GM19043 (cell line): ENCODE measurements around the gene NR2C2AP.
"Not testable (repeated sequence)": the region's sequence is repeated elsewhere in the genome, so short reads cannot be mapped to it uniquely, and the experiment has no call there.

Experiments used
- ATAC-seq: cut with Tn5 transposase; IDR thresholded peaks from one replicate; pipeline ENCODE4 v1.9.1; 2021; ENCODE audit warnings: low read depth; ENCODE audit not compliant: unreplicated experiment

The NR2C2AP gene

GRCh38 chr19:19203012-19203856 is at the start of gene NR2C2AP:
TSS of gene NR2C2AP (minus strand) at chr19:19203414. CDS start at chr19:19203060, 354 bp downstream.
- ATAC-seq = no peak

- ATAC-seq = no peak
Measured at GRCh38 chr19:19250196-19250801, 47.1 kb upstream of the NR2C2AP start.

GRCh38 chr19:19240476-19240875 is 37.3 kb upstream of the NR2C2AP start:
- no peak for ATAC-seq

- ATAC-seq = no peak
Measured at GRCh38 chr19:19239675-19240074, 36.5 kb upstream of the NR2C2AP start.

- no peak for ATAC-seq
Measured at GRCh38 chr19:19238126-19238894, 35.1 kb upstream of the NR2C2AP start.

- ATAC-seq = no peak
Measured at GRCh38 chr19:19236173-19236572, 33.0 kb upstream of the NR2C2AP start.

- no peak for ATAC-seq
Measured at GRCh38 chr19:19234220-19234816, 31.1 kb upstream of the NR2C2AP start.

- no peak for ATAC-seq
Measured at GRCh38 chr19:19232261-19232721, 29.1 kb upstream of the NR2C2AP start.

- ATAC-seq = no peak
Measured at GRCh38 chr19:19230999-19231398, 27.8 kb upstream of the NR2C2AP start.

- ATAC-seq = no peak
Measured at GRCh38 chr19:19229701-19230100, 26.5 kb upstream of the NR2C2AP start.

- no peak for ATAC-seq
Measured at GRCh38 chr19:19227217-19227616, 24.0 kb upstream of the NR2C2AP start.

- no peak for ATAC-seq
Measured at GRCh38 chr19:19226663-19227062, 23.4 kb upstream of the NR2C2AP start.

GRCh38 chr19:19226204-19226603 is 23.0 kb upstream of the NR2C2AP start:
- ATAC-seq = no peak

GRCh38 chr19:19224852-19225494 is 21.8 kb upstream of the NR2C2AP start:
- ATAC-seq = no peak

- no peak for ATAC-seq
Measured at GRCh38 chr19:19224150-19224851, 21.1 kb upstream of the NR2C2AP start.

- no peak for ATAC-seq
Measured at GRCh38 chr19:19223636-19224035, 20.4 kb upstream of the NR2C2AP start.

GRCh38 chr19:19223060-19223459 is 19.8 kb upstream of the NR2C2AP start:
- no peak for ATAC-seq

- ATAC-seq = not testable (repeated sequence)
Measured at GRCh38 chr19:19221000-19221399, 17.8 kb upstream of the NR2C2AP start.

GRCh38 chr19:19218911-19219310 is 15.7 kb upstream of the NR2C2AP start:
- ATAC-seq = no peak

- no peak for ATAC-seq
Measured at GRCh38 chr19:19217099-19217498, 13.9 kb upstream of the NR2C2AP start.
